Natural killer cell (primary cell): ENCODE results near the gene EBLN1. TPM values are rescaled to one million over a fixed set of nuclear protein-coding genes. Genes with fewer than 3 reads are reported as not detected.

Experiments
- ATAC-seq, 3 donors: fragments of 150-1000 bp in 2 of 3; fragments of 200-7000 bp in 1 of 3; cut with Tn5 transposase; 1 replicate in 1 of 3; 2 replicates in 2 of 3; pipeline ENCODE4 v1.10.0; 2021; ENCODE audit warnings: mild to moderate bottlenecking in 2 of 3, moderate library complexity in 2 of 3
- DNase-seq, 2 donors: peaks; one replicate each; pipeline versions ENCODE4 v3.0.0 to v3.0.0-alpha.2; 2013 to 2021; ENCODE audit warnings: mixed read lengths in 1 of 2
- H3K27ac ChIP-seq: one replicate; pipeline ENCODE4 v1.5.1; 2013; ENCODE audit warnings: mild to moderate bottlenecking, low read length
- H3K27me3 ChIP-seq: one replicate; pipeline ENCODE4 v1.6.1; 2013; ENCODE audit warnings: low read length; ENCODE audit not compliant: control insufficient read depth, insufficient read depth
- H3K36me3 ChIP-seq: one replicate; pipeline ENCODE4 v1.6.1; 2013; ENCODE audit warnings: low read length; ENCODE audit not compliant: control insufficient read depth, insufficient read depth
- H3K4me1 ChIP-seq: one replicate; pipeline ENCODE4 v1.6.1; 2013; ENCODE audit warnings: low read length; ENCODE audit not compliant: control insufficient read depth, insufficient read depth
- H3K4me3 ChIP-seq: one replicate; pipeline ENCODE4 v1.5.1; 2013; ENCODE audit warnings: low read length
- H3K9me3 ChIP-seq: one replicate; pipeline ENCODE4 v1.6.1; 2013; ENCODE audit warnings: low read length; ENCODE audit not compliant: control insufficient read depth, insufficient read depth
- H3K27ac Mint-ChIP-seq, 2 donors: one replicate each; pipeline ENCODE4 v1.8.0; 2022; ENCODE audit warnings: mild to moderate bottlenecking in 2 of 2, mixed read lengths in 2 of 2, moderate library complexity in 1 of 2
- H3K27me3 Mint-ChIP-seq, 2 donors: one replicate each; pipeline ENCODE4 v1.8.0; 2022; ENCODE audit warnings: low read depth in 2 of 2, mixed read lengths in 2 of 2
- H3K36me3 Mint-ChIP-seq: one replicate; pipeline ENCODE4 v1.8.0; 2022; ENCODE audit warnings: mixed read lengths
- H3K4me1 Mint-ChIP-seq, 2 donors: one replicate each; pipeline ENCODE4 v1.8.0; 2022; ENCODE audit warnings: mixed read lengths in 2 of 2
- H3K4me3 Mint-ChIP-seq: one replicate; pipeline ENCODE4 v1.8.0; 2022; ENCODE audit warnings: mild to moderate bottlenecking, moderate library complexity, mixed read lengths
- H3K9me3 Mint-ChIP-seq, 2 donors: one replicate each; pipeline ENCODE4 v1.8.0; 2022; ENCODE audit warnings: mixed read lengths in 2 of 2
- CTCF ChIP-seq: fragments of 200-600 bp; IDR thresholded peaks from one replicate; pipeline ENCODE4 v1.8.0; 2022; ENCODE audit warnings: antibody characterized with exemption
- WGBS: methylation state at CpG from one replicate; pipeline ENCODE4 v1.1.7; 2013; ENCODE audit warnings: missing lambda C conversion rate; ENCODE audit not compliant: insufficient coverage; 5-methylcytosine and 5-hydroxymethylcytosine counted together
- intact Hi-C: fragments of 100-400 bp; cut with micrococcal nuclease; formaldehyde crosslinking; loops from one replicate; pipeline ENCODE4 v1.14.2; 2022
- total RNA-seq, 4 donors: library from RNA; stranded (reverse); fragments of 120-200 nt in 1 of 4; gene quantifications; one replicate each; pipeline versions ENCODE4 v1.2.3 to v1.2.4, GENCODE V29; 2013 to 2022

The EBLN1 gene
- not detected for total RNA-seq
- not detected for total RNA-seq (2013)

GRCh38 chr10:22217842-22218241 is at the start of gene EBLN1:
Gene EBLN1, minus strand, starts transcription at chr10:22218015. Its CDS starts 8,032 bp downstream, at chr10:22209983.
- H3K4me3 Mint-ChIP-seq = no peak within 1 kb of the TSS
- no peaks in the 10 kb centered on the region for H3K4me1 Mint-ChIP-seq
- intact Hi-C loops = no loop called here
- H3K27me3 Mint-ChIP-seq = peaks cover 14 to 57% of the 10 kb centered on the region in 2 donors
- no peaks in the 10 kb centered on the region for H3K36me3 Mint-ChIP-seq
- no peak within 1 kb of the TSS for H3K27ac Mint-ChIP-seq
- no peaks in the 10 kb centered on the region for H3K4me1 ChIP-seq
- TF ChIP-seq CTCF = no peak
- no peaks in the 10 kb centered on the region for H3K9me3 Mint-ChIP-seq
- 85% methylated on average over 6 of the region's 7 CpGs for WGBS
- no peak for ATAC-seq
- no peak for DNase-seq
- no peaks in the 10 kb centered on the region for H3K9me3 ChIP-seq
- H3K36me3 ChIP-seq = no peaks in the 10 kb centered on the region
- H3K27me3 ChIP-seq = no peaks in the 10 kb centered on the region
- H3K27ac ChIP-seq = no peak within 1 kb of the TSS
- no peak within 1 kb of the TSS for H3K4me3 ChIP-seq

GRCh38 chr10:22265839-22266537 is 48.2 kb upstream of the EBLN1 start:
- no peak for DNase-seq
- H3K27me3 Mint-ChIP-seq = peaks cover 36 to 37% of the 10 kb centered on the region in 2 donors
- no peak for TF ChIP-seq CTCF

GRCh38 chr10:22263106-22263505 is 45.3 kb upstream of the EBLN1 start:
- Histone ChIP-seq H3K27me3 (no peaks in the 10 kb centered on the region), H3K9me3 (no peaks in the 10 kb centered on the region), H3K27ac (no peak overlapping the region), H3K36me3 (no peaks in the 10 kb centered on the region), H3K4me1 (no peaks in the 10 kb centered on the region), H3K4me3 (no peak overlapping the region)
- Mint-ChIP-seq H3K36me3 (no peaks in the 10 kb centered on the region), H3K27me3 (peaks cover 42 to 53% of the 10 kb centered on the region in 2 donors), H3K4me1 (no peaks in the 10 kb centered on the region), H3K27ac (no peak overlapping the region), H3K4me3 (no peak overlapping the region), H3K9me3 (no peaks in the 10 kb centered on the region)
- no peak for TF ChIP-seq CTCF
- WGBS = 95% methylated on average over 2 of the region's 2 CpGs
- no peak for ATAC-seq
- intact Hi-C loops = no loop called here
- no peak for DNase-seq

More at GRCh38 chr10:22265839-22266537, 48.2 kb upstream of the EBLN1 start:
- H3K36me3 ChIP-seq = no peaks in the 10 kb centered on the region
- H3K4me3 ChIP-seq = no peak overlapping the region
- H3K27ac ChIP-seq = no peak overlapping the region
- no peaks in the 10 kb centered on the region for H3K4me1 ChIP-seq
- no peaks in the 10 kb centered on the region for H3K27me3 ChIP-seq
- Mint-ChIP-seq H3K27ac (no peak overlapping the region), H3K36me3 (no peaks in the 10 kb centered on the region), H3K4me3 (no peak overlapping the region), H3K4me1 (no peaks in the 10 kb centered on the region), H3K9me3 (no peaks in the 10 kb centered on the region)
- 93% methylated on average over 2 of the region's 4 CpGs for WGBS
- no peaks in the 10 kb centered on the region for H3K9me3 ChIP-seq
- ATAC-seq = no peak
- intact Hi-C loops = no loop called here

- TF ChIP-seq CTCF = no peak
- intact Hi-C loops = loop anchor here (10.0 kb wide), 1 partner anchor 726 kb away; no protein-coding TSS in a partner anchor
- ATAC-seq (peak in 2 of 3 donors; percentile 44 to 54), DNase-seq (peak in 1 of 2 donors; percentile 50)
- Mint-ChIP-seq H3K27ac (no peak overlapping the region), H3K9me3 (no peaks in the 10 kb centered on the region), H3K27me3 (peaks cover 39 to 64% of the 10 kb centered on the region in 2 donors), H3K4me3 (no peak overlapping the region), H3K4me1 (no peaks in the 10 kb centered on the region), H3K36me3 (no peaks in the 10 kb centered on the region)
- Histone ChIP-seq H3K36me3 (no peaks in the 10 kb centered on the region), H3K9me3 (no peaks in the 10 kb centered on the region), H3K27me3 (peaks cover 15% of the 10 kb centered on the region), H3K4me1 (no peaks in the 10 kb centered on the region), H3K27ac (no peak overlapping the region), H3K4me3 (no peak overlapping the region)
- 73% methylated on average over 2 of the region's 3 CpGs for WGBS
These were observed 41.5 kb upstream of the EBLN1 start for GRCh38 chr10:22259280-22259679.
